Mucosa of descending colon (tissue), 3 donors: Measurements from ENCODE around the gene MED25. TPM values are rescaled to one million over a fixed set of nuclear protein-coding genes. Genes with fewer than 3 reads are reported as not detected.

Source experiments
- ATAC-seq: fragments of 200-7000 bp; cut with Tn5 transposase; one replicate; pipeline ENCODE4 v1.9.1; 2020; ENCODE audit warnings: mild to moderate bottlenecking, moderate library complexity
- DNase-seq, 3 donors: peaks; one replicate each; pipeline ENCODE4 v3.0.0-alpha.2; 2020
- H3K36me3 ChIP-seq: fragments of 200-600 bp; one replicate; pipeline ENCODE4 v1.8.0; 2021; ENCODE audit warnings: low read depth, mild to moderate bottlenecking
- H3K4me1 ChIP-seq: fragments of 200-600 bp; one replicate; pipeline ENCODE4 v1.8.0; 2021; ENCODE audit warnings: low read depth, mild to moderate bottlenecking
- H3K4me3 ChIP-seq: fragments of 200-600 bp; one replicate; pipeline ENCODE4 v1.8.0; 2021; ENCODE audit warnings: mild to moderate bottlenecking
- H3K9me3 ChIP-seq: fragments of 200-600 bp; one replicate; pipeline ENCODE4 v1.8.0; 2021; ENCODE audit warnings: mild to moderate bottlenecking
- CTCF ChIP-seq: fragments of 200-600 bp; IDR thresholded peaks from one replicate; pipeline ENCODE4 v1.8.0; 2022; ENCODE audit warnings: antibody characterized with exemption, mild to moderate bottlenecking
- intact Hi-C, 2 donors: fragments of 100-400 bp; cut with DNase I in 1 of 2; cut with micrococcal nuclease in 1 of 2; formaldehyde crosslinking; loops; one replicate each; pipeline versions ENCODE4 v1.11.0 to v1.11.1; 2022; cut with DNase I, micrococcal nuclease
- long read RNA-seq, 2 donors: library from polyadenylated mRNA; unstranded; transcript quantifications; one replicate each; pipeline ENCODE4 v2.0.0, GENCODE V29; 2019 to 2021
- total RNA-seq, 3 donors: library from RNA; stranded (reverse); fragmentation: NEBNext Ultra II Directional in 2 of 3; extraction: Animal tissue kit (Norgen Biotek cat#: 25700) in 2 of 3; gene quantifications; one replicate each; pipeline versions ENCODE4 v1.2.1 to v1.2.4, GENCODE V29; 2021 to 2023
- donor health status: DM: no; HTN: no; CAD: no; lungs with moderate emphysema.
- donor health status: DM: no; HTN: no; CAD: no.
- donor health status: DM: no; HTN: yes; CAD: no.

The MED25 gene
- 10 to 100 TPM; 54.7 to 57.4 (median 55.2) TPM for total RNA-seq
- long read RNA-seq, donor 1, transcript MED25-201 (18 exons, 2,332 nt) = major isoform, 7 of 46 reads
- long read RNA-seq, donor 1, partial matches to known transcripts = 30 of 46 reads
- long read RNA-seq, donor 1, other reads (novel, unspliced or antisense) = 5 of 46 reads
- long read RNA-seq, donor 2, partial matches to known transcripts = 6 of 7 reads
- long read RNA-seq, donor 2, other reads (novel, unspliced or antisense) = 1 of 7 reads

GRCh38 chr19:49817964-49818648 lies at the start of gene MED25:
Gene MED25 (plus strand): TSS chr19:49818289. CDS start chr19:49818342, 53 bp downstream.
- peaks cover 13% of the 10 kb centered on the region for H3K4me1 ChIP-seq
- peak; percentile 88 to 91 (median 90) for DNase-seq
- peak; percentile 82 for ATAC-seq
- peak; percentile 21 for TF ChIP-seq CTCF
- H3K4me3 ChIP-seq = peak within 1 kb of the TSS; percentile 35
- no peaks in the 10 kb centered on the region for H3K9me3 ChIP-seq
- peaks cover 6% of the 10 kb centered on the region for H3K36me3 ChIP-seq
- intact Hi-C loops = no loop called here

GRCh38 chr19:49770529-49770928 lies 47.6 kb upstream of the MED25 start:
- intact Hi-C loops = no loop called here
- ATAC-seq = no peak
- peaks cover 19% of the 10 kb centered on the region for H3K4me1 ChIP-seq

GRCh38 chr19:49771674-49772139 lies 46.4 kb upstream of the MED25 start:
- H3K9me3 ChIP-seq = no peaks in the 10 kb centered on the region
- DNase-seq = peak in 2 of 3 donors; percentile 35 to 51
- H3K4me3 ChIP-seq = no peak overlapping the region
- ATAC-seq = peak; percentile 60
- TF ChIP-seq CTCF = no peak
- intact Hi-C loops = no loop called here
- peaks cover 19% of the 10 kb centered on the region for H3K4me1 ChIP-seq
- H3K36me3 ChIP-seq = no peaks in the 10 kb centered on the region

More at GRCh38 chr19:49770529-49770928, 47.6 kb upstream of the MED25 start:
- no peaks in the 10 kb centered on the region for H3K9me3 ChIP-seq
- no peak for DNase-seq
- H3K36me3 ChIP-seq = peaks cover 5% of the 10 kb centered on the region
- no peak for TF ChIP-seq CTCF
- H3K4me3 ChIP-seq = no peak overlapping the region

GRCh38 chr19:49772850-49773432 lies 45.1 kb upstream of the MED25 start:
- Histone ChIP-seq H3K4me3 (no peak overlapping the region), H3K4me1 (peaks cover 13% of the 10 kb centered on the region), H3K9me3 (no peaks in the 10 kb centered on the region), H3K36me3 (no peaks in the 10 kb centered on the region)
- intact Hi-C loops = no loop called here
- TF ChIP-seq CTCF = no peak
- peak; percentile 5 for ATAC-seq
- no peak for DNase-seq

- Histone ChIP-seq H3K4me1 (peaks cover 8% of the 10 kb centered on the region), H3K36me3 (no peaks in the 10 kb centered on the region), H3K4me3 (no peak overlapping the region), H3K9me3 (no peaks in the 10 kb centered on the region)
- intact Hi-C loops = no loop called here
- no peak for TF ChIP-seq CTCF
- ATAC-seq (no peak), DNase-seq (no peak)
Measured at GRCh38 chr19:49773663-49774350, 44.3 kb upstream of the MED25 start.
